ENCODE data around the gene RHBDL2. TPM values are rescaled to one million over a fixed set of nuclear protein-coding genes. Genes with fewer than 3 reads are reported as not detected.

Gene RHBDL2
- total and polyA plus RNA-seq, 2 of the 13 experiments (the other 11 are each of a cell fraction or from before 2014, with no cell fraction given) = 3.3 to 5.4 TPM

- TF ChIP-seq NR0B2 (CRISPR knock-in tag; IDR thresholded peaks at IDR 0.05) (no peak), ZNF574 (CRISPR knock-in tag; IDR thresholded peaks at IDR 0.05) (no peak), ZNF580 (CRISPR knock-in tag; IDR thresholded peaks at IDR 0.05; ENCODE audit: borderline replicate concordance, low read depth) (peak; percentile 35; the same call in 1 of the 2 replicates), GABPA (IDR thresholded peaks at IDR 0.05; ENCODE audit: low read depth, low read length) (no peak), GABPA (CRISPR knock-in tag; IDR thresholded peaks at IDR 0.05; ENCODE audit: low read depth) (0 out of 2 replicates have a peak, but pooled peaks have one; percentile 5), ZSCAN21 (CRISPR knock-in tag; IDR thresholded peaks at IDR 0.05; ENCODE audit: borderline replicate concordance) (0 out of 2 replicates have a peak, but pooled peaks have one; percentile 56), CHD4 (IDR thresholded peaks at IDR 0.05; ENCODE audit: borderline replicate concordance, low read length) (0 out of 2 replicates have a peak, but pooled peaks have one; percentile 64), MZF1 (CRISPR knock-in tag; IDR thresholded peaks at IDR 0.05; ENCODE audit: borderline replicate concordance) (no peak), USF2 (IDR thresholded peaks at IDR 0.05; ENCODE audit: low read depth, low read length) (no peak), USF2 (CRISPR knock-in tag; IDR thresholded peaks at IDR 0.05; ENCODE audit: borderline replicate concordance) (no peak), ZBTB10 (CRISPR knock-in tag; IDR thresholded peaks at IDR 0.05; ENCODE audit: borderline replicate concordance) (no peak), MXI1 (IDR thresholded peaks at IDR 0.05; ENCODE audit: borderline replicate concordance, low read depth, low read length) (no peak; the same call in 2 of the 3 replicates), NR2F6 (IDR thresholded peaks at IDR 0.05) (no peak), NR2F6 (CRISPR knock-in tag; IDR thresholded peaks at IDR 0.05) (peak; percentile 20; the same call in 1 of the 2 replicates)
- TF ChIP-seq, protein P1, sequence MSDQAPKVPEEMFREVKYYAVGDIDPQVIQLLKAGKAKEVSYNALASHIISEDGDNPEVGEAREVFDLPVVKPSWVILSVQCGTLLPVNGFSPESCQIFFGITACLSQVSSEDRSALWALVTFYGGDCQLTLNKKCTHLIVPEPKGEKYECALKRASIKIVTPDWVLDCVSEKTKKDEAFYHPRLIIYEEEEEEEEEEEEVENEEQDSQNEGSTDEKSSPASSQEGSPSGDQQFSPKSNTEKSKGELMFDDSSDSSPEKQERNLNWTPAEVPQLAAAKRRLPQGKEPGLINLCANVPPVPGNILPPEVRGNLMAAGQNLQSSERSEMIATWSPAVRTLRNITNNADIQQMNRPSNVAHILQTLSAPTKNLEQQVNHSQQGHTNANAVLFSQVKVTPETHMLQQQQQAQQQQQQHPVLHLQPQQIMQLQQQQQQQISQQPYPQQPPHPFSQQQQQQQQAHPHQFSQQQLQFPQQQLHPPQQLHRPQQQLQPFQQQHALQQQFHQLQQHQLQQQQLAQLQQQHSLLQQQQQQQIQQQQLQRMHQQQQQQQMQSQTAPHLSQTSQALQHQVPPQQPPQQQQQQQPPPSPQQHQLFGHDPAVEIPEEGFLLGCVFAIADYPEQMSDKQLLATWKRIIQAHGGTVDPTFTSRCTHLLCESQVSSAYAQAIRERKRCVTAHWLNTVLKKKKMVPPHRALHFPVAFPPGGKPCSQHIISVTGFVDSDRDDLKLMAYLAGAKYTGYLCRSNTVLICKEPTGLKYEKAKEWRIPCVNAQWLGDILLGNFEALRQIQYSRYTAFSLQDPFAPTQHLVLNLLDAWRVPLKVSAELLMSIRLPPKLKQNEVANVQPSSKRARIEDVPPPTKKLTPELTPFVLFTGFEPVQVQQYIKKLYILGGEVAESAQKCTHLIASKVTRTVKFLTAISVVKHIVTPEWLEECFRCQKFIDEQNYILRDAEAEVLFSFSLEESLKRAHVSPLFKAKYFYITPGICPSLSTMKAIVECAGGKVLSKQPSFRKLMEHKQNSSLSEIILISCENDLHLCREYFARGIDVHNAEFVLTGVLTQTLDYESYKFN (CRISPR knock-in tag; conservative IDR thresholded peaks at IDR 0.05) = peak; percentile 50
Observed at GRCh38 chr1:38888423-38889333, 53.0 kb downstream of the RHBDL2 start (continued).
